DND-41 (cell line): Measurements from ENCODE around the gene FYB1.

ENCODE experiments used
- ATAC-seq: fragments of 200-7000 bp; cut with Tn5 transposase; 3 replicates; pipeline ENCODE4 v1.9.1; 2021; ENCODE audit warnings: low read depth; ENCODE audit not compliant: insufficient read depth
- DNase-seq: peaks from one replicate; pipeline ENCODE4 v3.0.0-alpha.2; 2020
- H2AFZ ChIP-seq: 2 replicates; pipeline ENCODE4 v1.6.0; 2012; ENCODE audit warnings: low read depth, low read length
- H3K27ac ChIP-seq: 2 replicates; pipeline ENCODE4 v1.5.1; 2012; ENCODE audit warnings: low read length, inconsistent platforms
- H3K27me3 ChIP-seq: fragments of 200-600 bp; sonication (generic); 2 replicates; pipeline ENCODE4 v1.6.0; 2012; ENCODE audit warnings: low read length, mild to moderate bottlenecking, inconsistent platforms; ENCODE audit not compliant: insufficient read depth, poor library complexity
- H3K36me3 ChIP-seq: 2 replicates; pipeline ENCODE4 v1.5.1; 2012; ENCODE audit warnings: low read length, inconsistent platforms; ENCODE audit not compliant: insufficient read depth
- H3K4me1 ChIP-seq: 2 replicates; pipeline ENCODE4 v1.5.1; 2012; ENCODE audit warnings: mild to moderate bottlenecking, low read length; ENCODE audit not compliant: insufficient read depth
- H3K4me2 ChIP-seq: 2 replicates; pipeline ENCODE4 v1.6.0; 2012; ENCODE audit warnings: mild to moderate bottlenecking, moderate library complexity, low read length, inconsistent platforms; ENCODE audit not compliant: insufficient read depth
- H3K4me3 ChIP-seq, 2 experiments: fragments of 200-600 bp in 1 of 2; shearing (Covaris generic) in 1 of 2; 2 replicates each; pipeline ENCODE4 v1.5.1; 2012 to 2016; ENCODE audit warnings: inconsistent platforms in 2 of 2, low read length in 2 of 2, mild to moderate bottlenecking in 2 of 2, low read depth in 1 of 2, moderate library complexity in 1 of 2
- H3K79me2 ChIP-seq: 2 replicates; pipeline ENCODE4 v1.6.0; 2012; ENCODE audit warnings: low read length, inconsistent platforms; ENCODE audit not compliant: insufficient read depth
- H3K9ac ChIP-seq: 2 replicates; pipeline ENCODE4 v1.6.0; 2012; ENCODE audit warnings: low read depth, mild to moderate bottlenecking, inconsistent platforms, low read length, moderate library complexity
- H3K9me3 ChIP-seq: 2 replicates; pipeline ENCODE4 v1.5.1; 2012; ENCODE audit warnings: low read length, moderate library complexity, mild to moderate bottlenecking, inconsistent platforms; ENCODE audit not compliant: insufficient read depth, severe bottlenecking
- H4K20me1 ChIP-seq: 2 replicates; pipeline ENCODE4 v1.6.0; 2012; ENCODE audit warnings: low read length; ENCODE audit not compliant: insufficient read depth
- CTCF ChIP-seq: IDR thresholded peaks from 2 replicates; pipeline ENCODE4 v1.5.1; 2012; ENCODE audit warnings: borderline replicate concordance, low read length, moderate library complexity, mild to moderate bottlenecking; ENCODE audit not compliant: poor library complexity, severe bottlenecking; ENCODE audit errors: extremely low read depth
- EZH2 ChIP-seq: IDR thresholded peaks from 3 replicates; pipeline ENCODE4 v1.6.1; 2012; ENCODE audit warnings: borderline replicate concordance, low read depth, mild to moderate bottlenecking, moderate library complexity, low read length, inconsistent platforms; ENCODE audit not compliant: severe bottlenecking

The FYB1 gene

GRCh38 chr5:39203951-39204350 is 15.4 kb downstream of the FYB1 start:
- Histone ChIP-seq H4K20me1 (no peaks in the 10 kb centered on the region), H3K27ac (peak overlapping the region; percentile 79), H2AFZ (0 out of 2 replicates have a peak overlapping the region, but pooled peaks have one; percentile 66), H3K36me3 (peaks cover 4% of the 10 kb centered on the region; the same call in 1 of the 2 replicates), H3K4me1 (peaks cover 61% of the 10 kb centered on the region), H3K4me3 (no peak overlapping the region), H3K27me3 (no peaks in the 10 kb centered on the region), H3K9me3 (no peaks in the 10 kb centered on the region), H3K79me2 (no peaks in the 10 kb centered on the region), H3K9ac (peak overlapping the region; percentile 30; the same call in 1 of the 2 replicates), H3K4me2 (no peak overlapping the region; the same call in 1 of the 2 replicates)
- no peak for DNase-seq
- no peak for ATAC-seq
- TF ChIP-seq CTCF (no peak), EZH2 (no peak)

- H2AFZ ChIP-seq: peak overlapping the region; percentile 76
- H3K27ac ChIP-seq: peak overlapping the region; percentile 79
- no peaks in the 10 kb centered on the region for H3K27me3 ChIP-seq
- H3K4me1 ChIP-seq: peaks cover 55% of the 10 kb centered on the region
- no peaks in the 10 kb centered on the region for H3K79me2 ChIP-seq
- ATAC-seq: peak; percentile 52; the same call in 2 of the 3 replicates
- no peaks in the 10 kb centered on the region for H4K20me1 ChIP-seq
- H3K9me3 ChIP-seq: no peaks in the 10 kb centered on the region
- H3K9ac ChIP-seq: peak overlapping the region; percentile 30
- peak overlapping the region; percentile 45 for H3K4me2 ChIP-seq
- no peak overlapping the region for H3K4me3 ChIP-seq
- TF ChIP-seq EZH2: no peak
- no peak for TF ChIP-seq CTCF
- peaks cover 4% of the 10 kb centered on the region; the same call in 1 of the 2 replicates for H3K36me3 ChIP-seq
- no peak for DNase-seq
Observed at GRCh38 chr5:39203275-39203922, 16.0 kb downstream of the FYB1 start.

- peak overlapping the region; percentile 76 for H2AFZ ChIP-seq
- H3K79me2 ChIP-seq: no peaks in the 10 kb centered on the region
- no peaks in the 10 kb centered on the region for H3K9me3 ChIP-seq
- H3K9ac ChIP-seq: peak overlapping the region; percentile 30
- DNase-seq: peak; percentile 35
- H3K4me2 ChIP-seq: peak overlapping the region; percentile 45
- ATAC-seq: peak; percentile 51
- no peaks in the 10 kb centered on the region for H3K27me3 ChIP-seq
- H4K20me1 ChIP-seq: no peaks in the 10 kb centered on the region
- H3K27ac ChIP-seq: peak overlapping the region; percentile 79
- peaks cover 53% of the 10 kb centered on the region for H3K4me1 ChIP-seq
- TF ChIP-seq CTCF (no peak), EZH2 (no peak)
- peaks cover 4% of the 10 kb centered on the region; the same call in 1 of the 2 replicates for H3K36me3 ChIP-seq
- peak overlapping the region in 1 of 2 experiments; percentile 41; a peak in 1 of 4 replicates for H3K4me3 ChIP-seq
Observed at GRCh38 chr5:39202597-39203274, 16.6 kb downstream of the FYB1 start.
